ENCODE data around the gene RUNX1.

The RUNX1 gene

DNA sequence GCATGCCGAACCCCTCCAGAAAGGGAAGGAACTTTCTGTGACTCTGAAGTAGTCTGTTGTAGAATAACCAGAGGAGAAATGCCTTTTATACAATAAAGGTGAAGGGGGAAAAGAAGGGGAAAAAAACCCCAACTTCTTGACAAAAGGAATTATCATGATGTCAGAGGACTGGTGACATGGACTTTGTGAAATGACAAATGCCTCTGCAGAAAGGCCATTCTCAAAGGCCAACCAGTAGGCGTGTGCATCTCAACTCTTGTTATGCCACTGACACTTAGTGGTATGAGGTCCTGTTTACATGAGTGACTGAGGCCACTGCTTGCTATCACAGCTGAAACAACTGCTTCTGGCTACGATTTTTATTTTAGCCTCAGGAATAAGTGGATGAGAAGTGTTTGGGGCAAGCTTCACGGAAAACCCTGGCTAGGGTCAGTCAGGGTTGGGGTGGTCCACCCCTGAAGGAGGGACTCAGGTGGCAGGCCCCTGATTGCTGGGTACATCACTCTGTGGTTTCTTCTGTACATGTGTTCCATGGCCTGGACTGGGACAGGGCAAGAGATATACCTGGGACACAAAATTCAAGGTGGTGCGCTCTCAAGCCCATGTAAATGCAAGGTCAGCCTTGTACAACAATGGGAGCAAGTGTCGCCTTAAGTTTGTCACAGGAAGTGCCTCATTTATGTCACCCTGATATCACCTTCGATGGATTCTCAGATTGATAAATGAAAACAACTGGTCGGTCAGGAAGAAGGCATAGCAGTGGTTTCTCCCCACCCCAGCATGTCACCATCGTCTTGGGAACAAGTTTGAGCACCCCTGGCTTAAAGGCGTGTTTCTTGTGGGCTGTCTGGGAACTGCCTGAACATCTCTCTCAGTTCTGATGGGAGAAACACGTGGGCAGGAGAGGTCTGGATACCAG lies 12.4 kb downstream of the RUNX1 start:
- peak; percentile 61 for ATAC-seq

DNA sequence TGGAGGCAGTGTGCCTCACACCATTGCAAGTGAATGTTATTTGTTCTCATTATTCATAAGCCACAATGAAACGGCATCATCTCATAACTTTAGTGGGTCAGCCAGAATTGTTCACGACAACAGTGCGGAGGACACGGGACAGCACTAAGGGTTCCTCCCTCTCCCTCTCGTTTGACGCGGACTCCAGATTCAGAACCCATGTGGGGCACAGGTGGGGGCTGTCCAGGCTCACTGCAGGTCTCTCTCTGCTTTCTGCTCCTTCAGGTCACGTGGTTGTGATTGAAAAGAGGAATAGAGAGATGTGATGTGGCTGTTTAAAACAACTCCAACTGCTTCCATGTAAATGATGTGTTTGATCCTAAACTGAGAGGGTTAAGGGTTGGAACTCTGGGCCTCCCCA lies 13.5 kb downstream of the RUNX1 start:
- DNase-seq (no peak), ATAC-seq (no peak)

More for the DNA sequence above, 12.4 kb downstream of the RUNX1 start:
- no peak for DNase-seq

DNA sequence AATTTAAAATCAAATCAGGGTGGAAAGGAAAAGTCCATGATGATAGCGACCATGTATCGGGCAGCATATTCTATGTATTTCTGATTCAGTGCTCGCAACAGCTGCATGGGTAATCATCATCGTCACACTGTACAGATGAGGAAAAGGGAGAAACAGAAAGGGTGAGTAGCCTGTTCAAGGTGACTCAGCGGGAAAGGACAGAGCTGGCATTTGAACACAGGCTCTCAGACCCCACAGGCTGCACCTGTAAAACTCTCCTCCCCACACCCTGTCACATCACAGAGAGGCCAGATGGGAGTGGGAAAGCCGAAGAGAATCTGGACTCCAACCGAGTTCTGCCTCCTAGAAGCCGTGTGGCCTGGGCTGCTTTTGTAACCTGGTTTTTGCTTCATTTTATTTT lies 14.0 kb downstream of the RUNX1 start:
- ATAC-seq, result no peak
- DNase-seq, result no peak

DNA sequence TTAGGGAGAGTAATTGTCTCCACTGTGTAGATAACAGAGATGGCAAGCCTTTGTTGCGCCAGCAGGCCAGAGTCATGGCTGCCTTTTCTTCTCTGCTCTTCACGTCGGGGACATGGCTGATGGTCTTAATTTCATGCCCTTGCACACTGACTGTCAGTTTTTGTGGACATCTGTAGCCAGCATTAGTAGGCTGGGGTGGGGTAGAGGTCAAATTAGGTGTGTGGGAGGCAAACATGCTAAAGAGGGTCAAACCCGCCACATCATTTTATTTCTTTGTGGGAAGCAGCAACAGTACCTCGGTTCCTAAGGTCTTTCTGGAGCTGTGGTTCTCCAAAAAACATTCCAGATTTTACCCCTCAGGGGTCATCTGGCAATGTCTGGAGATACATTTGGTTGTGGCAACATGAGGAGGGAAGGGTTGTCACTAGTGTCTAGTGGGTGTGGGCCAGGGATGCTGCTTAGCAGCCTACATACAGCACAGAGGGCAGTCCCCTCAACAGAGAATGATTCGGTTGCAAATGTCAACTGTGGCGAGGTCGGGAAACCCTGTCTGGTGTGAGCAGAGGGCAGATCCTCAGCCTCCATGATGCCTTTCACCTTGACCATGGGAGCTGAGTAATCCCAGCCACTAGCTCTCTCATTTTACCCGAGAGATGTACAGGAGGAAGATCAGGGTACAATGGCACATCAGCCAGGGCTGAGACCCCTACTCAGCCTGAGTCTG lies 14.7 kb downstream of the RUNX1 start:
- ATAC-seq, result peak; percentile 90
- DNase-seq, result peak; percentile 73

DNA sequence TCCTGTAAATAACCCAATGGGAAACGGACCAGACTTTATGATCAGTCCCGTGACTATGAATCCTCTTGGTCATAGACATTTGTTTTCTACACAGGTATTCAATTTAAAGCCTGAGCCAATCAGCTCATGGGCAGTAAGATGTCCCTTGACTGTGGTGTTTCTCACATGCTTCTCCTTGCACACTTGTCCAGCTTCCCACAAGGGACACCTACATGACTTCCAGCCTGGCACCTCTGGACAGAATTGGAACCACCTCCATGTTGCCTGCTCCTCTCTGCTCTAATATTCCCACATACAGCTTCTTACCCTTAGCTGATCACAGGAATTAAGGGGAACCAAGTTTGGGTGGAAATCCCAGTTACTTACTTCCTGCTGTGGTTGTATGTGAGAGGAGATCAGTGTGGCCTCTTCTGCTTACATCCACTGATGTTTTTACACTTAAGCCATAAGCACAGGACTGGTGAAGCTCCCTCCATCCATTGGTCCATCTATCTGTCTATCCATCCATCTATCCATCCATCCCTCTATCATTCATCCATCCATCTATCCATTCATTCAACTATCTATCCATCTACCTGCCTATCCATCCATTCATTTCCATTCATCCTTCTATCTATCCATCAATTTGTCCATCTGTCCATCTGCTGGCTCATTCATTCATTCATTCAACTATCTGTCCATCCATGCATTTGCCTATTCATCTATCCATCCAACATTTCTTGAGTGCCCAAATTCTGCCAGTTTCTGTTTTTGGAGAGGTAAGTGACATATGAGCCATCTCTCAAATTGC lies 16.4 kb downstream of the RUNX1 start:
- DNase-seq (no peak), ATAC-seq (no peak)

DNA sequence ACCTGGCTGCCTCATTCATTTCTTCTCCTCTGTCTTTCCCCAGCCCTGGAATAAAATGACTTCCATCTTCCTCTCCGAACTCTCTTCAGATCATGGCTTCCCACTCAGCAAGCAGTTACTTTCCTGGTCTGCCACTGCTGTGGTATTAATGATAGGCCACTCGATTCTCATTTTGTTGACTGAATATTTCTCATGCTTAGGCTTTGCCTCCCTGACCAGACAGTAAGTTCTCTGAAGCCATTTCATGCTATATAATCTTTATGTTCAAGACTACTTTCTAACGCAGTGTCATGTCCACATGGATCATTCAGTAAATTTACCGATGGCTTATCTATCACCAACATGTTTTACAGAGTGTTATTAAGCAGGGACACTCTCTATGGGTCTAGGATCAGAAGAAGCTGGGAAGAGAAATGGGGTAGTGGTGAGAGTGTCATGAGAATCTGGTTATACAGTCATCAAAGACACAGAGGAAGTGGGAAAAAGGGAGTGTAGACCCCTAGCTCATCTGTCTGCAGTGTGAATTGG lies 20.6 kb downstream of the RUNX1 start:
- DNase-seq (no peak), ATAC-seq (no peak)

DNA sequence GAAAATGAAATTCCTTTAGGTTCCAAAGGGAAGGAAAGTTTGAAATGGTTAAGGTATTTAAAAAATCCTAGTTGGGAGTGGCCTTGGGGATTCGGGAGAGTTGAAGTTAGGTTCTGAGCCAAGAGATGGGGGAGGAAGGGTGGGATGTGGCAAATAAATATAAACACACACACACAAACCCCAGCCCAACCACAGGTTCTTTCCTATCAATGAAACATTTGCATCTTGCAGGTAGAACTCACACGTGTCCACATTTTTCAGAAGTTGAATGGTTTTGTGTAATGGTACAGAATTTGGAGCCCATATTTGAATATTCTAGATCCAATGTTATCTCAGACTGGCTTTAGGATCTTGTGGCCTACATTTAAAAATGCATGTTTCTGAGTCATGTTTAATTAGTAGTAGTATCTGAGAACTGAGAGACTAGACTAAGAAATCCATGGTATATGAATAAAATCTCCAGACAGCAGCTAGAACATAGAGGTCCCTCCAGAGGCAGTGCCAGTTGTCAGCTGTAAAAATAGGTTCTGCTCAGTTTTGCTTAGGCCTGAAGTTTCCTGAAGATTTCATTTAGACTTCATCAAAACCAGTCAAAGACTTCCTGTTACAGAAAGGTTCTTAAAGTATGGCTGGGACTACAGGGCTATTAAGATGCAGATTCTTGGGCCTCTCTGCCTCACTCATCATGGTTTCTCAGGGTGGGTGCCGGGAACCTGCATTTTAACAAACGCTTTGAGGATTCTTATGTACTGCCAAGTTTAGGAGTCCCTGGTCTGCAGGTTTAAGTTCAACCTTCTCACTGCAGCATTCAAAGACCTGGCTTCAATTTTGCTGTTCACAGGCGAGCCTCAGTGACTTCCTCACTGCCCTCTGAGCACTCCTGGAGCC lies 21.3 kb downstream of the RUNX1 start:
- DNase-seq (no peak), ATAC-seq (no peak)

DNA sequence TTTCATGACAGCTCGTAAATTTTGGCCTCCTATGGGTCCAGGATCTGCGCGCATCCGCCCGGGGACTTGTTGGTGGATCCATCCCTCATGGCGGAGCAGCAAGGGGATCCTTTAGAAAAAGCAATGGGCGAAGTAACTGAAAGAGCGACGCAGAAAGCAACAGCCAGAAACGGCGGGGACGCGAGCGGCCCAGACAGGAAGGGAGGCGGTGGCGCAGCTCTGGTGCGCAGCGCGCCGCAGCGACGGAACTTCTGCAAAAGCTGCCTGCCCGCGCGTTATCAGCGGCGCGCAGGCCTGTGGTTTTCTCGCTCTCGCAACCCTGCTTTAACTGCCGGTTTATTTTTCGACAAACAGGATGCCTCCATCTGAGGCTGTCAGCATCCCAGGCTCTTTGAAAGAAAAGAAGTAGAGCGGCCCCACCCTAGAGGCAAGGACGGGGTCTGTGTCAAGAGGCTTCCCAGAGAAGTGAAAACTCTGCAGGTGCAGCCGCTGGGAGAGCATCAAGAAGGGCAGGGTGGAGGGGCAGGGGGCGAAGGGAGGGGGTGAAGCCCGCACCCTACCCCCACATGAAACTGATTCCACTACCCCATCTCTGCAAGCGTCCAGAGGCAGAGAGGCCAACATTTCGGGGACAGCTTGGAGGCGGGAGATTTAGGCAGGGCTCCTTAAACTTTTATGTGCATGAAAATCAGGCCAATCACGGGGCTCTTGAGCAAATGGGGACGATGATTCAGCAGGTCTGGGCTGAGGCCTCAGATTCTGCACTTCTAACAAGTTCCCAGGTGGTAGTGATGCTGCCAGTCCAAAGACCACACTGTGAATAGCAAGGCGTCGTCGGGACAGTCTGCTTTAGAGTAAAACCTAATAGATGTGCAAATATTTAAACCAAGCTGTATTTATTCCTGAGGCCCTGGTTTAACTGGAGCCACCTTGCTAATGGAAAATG lies 22.2 kb downstream of the RUNX1 start:
- DNase-seq (peak; percentile 81), ATAC-seq (peak; percentile 82)

DNA sequence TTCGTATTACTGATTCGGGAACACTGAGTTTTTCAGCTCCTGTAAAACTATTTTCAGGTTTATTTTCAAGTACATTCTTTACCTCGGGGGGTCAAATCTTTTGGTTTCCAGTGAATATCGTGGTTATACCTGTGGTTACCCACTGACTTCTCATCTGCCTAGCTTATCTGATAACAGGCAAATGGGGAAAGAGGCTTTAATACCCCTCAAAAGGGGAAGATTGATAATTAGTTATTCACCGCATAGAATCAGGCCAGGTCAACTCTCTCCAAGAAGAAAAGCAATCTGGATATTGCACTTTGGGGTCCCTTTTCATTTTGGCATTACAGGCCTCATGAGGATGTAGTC lies 23.0 kb downstream of the RUNX1 start:
- no peak for ATAC-seq
- DNase-seq, result no peak

DNA sequence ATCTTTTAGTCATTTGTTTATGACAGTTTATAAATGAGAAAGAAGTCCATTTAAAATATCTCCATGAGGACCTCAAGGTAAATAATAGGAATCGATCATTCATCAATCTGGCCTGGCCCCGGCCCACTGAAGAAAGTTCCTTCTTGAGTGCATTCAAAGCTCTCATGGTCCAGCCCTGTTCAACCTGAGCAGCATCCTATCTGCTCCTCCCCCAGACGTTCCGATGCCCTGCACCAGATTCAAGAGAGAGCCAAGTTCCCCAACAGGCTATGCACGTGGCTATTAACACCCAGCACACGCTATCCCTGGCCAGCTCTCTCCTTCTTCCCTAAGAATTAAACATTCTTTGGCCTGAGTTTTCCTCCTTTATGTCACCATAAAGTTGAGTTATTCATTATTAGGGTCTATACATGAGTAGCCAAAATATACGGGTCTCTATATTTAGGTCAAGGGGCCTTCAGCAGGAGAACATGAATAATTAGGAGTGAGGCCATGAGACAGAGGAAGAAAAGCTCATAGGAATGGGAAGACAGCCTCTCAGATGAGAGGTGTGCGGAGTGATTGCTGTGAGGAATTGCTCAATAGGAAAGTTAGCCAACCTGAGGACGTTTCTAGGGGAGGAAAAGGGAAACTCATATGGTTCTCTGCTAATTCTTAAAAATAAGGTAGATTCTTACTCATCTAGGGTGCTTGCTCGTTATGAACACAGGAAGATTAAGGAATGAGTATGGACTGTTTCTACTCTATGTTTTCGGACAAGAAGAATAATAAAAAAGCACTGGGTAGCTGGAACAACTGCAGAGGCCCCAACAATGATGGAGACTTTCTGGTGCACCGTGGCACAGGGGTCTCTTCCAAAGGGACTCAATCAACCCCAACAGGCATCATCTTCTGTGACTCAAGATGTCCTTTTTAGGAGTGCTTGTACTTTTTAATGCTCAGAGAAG lies 23.6 kb downstream of the RUNX1 start:
- no peak for ATAC-seq
- no peak for DNase-seq

DNA sequence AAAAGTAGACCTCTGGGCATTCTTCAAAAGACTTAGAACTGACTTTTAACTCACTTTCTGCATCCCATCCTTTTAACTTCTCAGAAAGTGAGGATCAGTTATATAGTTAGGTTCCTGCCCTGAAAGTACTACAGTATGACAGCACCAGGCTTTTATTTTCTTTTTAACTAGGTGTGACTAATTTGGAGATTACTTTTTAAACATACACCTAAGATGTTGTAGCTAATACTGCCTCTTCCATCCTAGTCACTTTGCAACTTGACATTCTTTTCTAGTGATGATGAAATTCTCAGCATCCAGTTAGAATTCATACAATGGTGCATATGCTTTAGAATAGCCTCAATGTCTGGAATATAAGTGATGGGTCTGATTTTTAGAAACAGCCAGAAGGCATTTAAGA lies 24.6 kb downstream of the RUNX1 start:
- ATAC-seq, result peak; percentile 33

DNA sequence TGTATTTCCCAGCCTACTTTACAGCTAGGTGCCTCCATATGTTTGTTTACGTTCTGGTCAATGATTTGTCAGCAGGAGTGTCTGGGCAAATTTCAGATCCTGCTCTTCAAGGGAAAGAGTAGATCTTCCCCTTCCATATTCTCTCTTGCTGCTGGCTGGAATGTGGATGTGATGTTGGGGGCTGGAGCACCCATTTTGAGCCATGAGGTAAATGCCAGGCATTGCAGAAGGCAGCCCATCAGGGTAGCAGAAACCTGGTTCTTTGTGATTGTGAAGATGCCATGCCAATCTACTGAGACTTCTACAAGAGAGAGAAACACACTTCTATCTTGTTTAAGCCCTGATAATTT lies 25.1 kb downstream of the RUNX1 start:
- ATAC-seq, result no peak
- no peak for DNase-seq

More for the DNA sequence above, 24.6 kb downstream of the RUNX1 start:
- no peak for DNase-seq

DNA sequence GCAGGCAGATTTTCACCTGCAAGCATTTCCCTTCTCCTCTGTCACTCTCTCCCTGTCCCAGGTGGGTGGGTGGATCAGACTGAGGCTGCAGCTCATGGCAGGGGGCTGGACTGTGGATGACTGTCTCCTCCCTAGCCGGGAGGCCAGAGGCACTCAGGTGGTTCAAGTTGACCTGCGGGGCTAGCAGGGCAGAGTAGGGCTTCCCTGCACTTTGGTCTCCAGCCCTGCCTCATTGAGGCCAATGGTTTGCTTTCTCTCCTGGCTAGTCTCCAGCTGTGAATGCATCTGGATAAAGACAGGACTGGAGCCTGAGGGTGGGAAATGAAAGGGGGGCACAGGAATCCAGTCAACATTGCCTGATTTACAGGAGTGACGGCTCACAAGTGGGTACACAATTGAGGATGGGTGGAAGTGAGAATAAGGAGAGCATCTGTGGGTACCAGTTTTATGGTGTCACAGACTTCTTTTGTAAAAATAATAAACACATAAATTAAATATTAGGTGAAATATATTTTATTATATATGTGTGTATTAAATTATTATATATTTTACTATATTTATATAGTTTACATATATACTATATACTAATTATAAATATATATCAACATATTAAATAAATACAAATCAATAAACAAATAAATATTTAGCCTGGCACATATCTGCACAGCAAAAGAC lies 25.6 kb downstream of the RUNX1 start:
- no peak for ATAC-seq
- DNase-seq, result no peak

DNA sequence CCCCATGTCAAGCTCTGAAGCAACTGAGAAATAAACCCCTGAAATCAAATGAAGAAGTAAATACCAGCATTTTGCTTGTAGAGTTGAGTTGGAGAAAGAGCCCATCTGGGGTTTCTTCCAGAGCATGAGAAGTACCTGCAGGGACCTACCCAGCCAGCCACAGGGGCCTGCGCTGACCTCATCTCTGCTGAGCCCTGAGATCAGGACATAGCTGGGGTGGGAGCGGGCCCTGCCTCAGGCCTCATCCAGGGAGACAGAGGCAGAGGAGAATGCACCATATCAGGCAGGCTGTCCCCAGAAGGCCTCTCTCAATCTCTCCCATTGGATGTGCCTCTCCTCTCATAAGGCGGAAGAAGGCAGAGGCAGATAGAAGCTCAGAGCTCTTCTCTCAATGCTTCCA lies 27.6 kb downstream of the RUNX1 start:
- ATAC-seq, result no peak
- DNase-seq, result no peak

DNA sequence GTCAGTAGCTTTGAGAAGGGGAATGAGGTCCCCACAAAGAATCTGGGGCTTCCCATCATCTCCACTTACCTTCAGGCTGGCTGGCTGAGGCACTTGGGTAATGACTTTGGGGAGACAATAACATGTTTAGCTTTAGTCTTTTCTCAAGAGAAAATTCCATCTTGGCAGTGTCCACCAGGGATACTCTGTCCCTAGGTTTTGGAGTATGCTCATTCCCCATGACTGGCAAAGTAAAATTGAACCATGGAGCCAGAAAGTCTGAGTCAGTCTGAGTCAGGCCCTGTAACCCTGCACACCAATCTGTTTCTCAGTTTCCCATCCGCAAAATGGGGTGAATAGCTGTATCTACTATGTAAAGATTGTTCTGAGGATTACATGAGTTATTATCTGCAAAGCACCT lies 28.2 kb downstream of the RUNX1 start:
- DNase-seq (no peak), ATAC-seq (peak; percentile 61)

DNA sequence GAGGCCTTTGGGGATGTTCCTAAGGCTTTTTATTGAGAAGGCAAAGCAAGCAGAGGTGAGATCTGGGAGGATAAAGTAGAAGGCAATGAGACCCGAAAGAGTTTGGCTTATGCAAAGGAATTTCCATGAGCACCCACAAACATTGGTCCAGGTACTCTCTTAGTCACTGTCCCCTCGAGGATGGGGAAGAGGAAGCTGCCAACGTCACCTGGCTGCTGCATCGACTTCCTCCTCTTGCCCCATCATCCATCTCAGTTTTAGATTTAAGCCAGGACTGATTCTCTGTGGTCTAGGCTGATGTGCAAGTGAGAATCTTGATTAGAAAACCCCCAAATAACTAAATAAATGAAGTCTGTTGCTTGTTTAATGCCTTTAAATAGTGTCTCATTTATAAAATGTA lies 28.7 kb downstream of the RUNX1 start:
- DNase-seq (no peak), ATAC-seq (peak; percentile 63)

DNA sequence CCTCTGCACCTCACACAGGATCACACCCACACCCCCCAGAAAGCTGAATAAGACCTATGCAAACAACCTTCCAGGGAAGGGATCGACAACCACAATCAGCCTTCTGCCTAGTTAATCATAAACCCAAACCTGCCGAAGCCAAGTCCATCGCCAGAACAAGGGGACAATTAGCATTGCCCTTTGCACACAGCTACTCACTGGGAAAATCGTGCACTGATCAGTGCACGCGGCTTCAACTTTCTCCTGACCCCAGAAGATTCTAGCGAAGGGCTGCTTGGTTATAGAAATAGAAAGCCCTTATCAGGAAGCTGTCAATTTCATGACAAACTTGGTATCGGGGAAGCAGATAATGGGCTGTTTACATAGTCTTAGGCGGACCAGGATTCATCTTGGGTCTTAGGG lies 29.5 kb downstream of the RUNX1 start:
- no peak for ATAC-seq
- no peak for DNase-seq

DNA sequence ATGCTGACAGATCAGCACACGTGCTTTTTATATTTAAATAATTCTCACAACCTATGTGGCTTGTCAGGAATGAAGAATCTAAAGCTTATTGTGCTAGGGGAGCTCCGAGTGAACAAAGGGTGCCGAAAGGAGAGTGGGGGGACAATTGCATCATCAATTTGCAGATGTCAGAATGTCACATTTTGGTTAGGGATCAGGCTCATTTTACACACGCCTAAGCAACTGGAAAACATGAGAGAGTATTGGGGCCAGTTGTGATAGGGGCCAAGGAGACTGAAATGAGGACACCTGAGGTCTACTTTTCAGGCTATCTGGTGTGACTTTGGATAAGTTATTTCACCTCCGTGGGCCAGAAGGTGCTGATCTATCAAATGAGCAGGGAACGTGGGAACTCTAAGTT lies 31.8 kb downstream of the RUNX1 start:
- ATAC-seq (no peak), DNase-seq (no peak)
